ENCODE measurements around the gene ST3GAL2. TPM values are rescaled to one million over a fixed set of nuclear protein-coding genes. Genes with fewer than 3 reads are reported as not detected.
"Not testable (repeated sequence)": the region's sequence is repeated elsewhere in the genome, so short reads cannot be mapped to it uniquely, and the experiment has no call there.

ST3GAL2 gene
- total RNA-seq, 1 donor from 2014 or later = 23.3 TPM

DNA sequence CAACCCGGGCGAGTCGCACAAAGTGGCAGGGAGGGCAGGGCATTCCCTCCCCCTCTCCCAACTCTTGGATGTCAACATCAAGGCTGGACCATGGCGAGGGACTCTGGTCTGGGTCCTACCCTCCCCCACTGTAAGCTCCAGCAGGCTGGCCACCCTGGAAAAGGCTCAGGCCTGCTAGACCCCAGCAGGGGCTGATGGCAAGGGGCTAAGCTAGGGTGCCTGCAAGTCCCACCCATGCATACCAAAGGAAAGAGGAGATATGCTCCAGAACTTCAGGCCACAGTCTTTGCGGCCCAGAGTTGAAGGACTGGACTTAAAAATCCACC lies 19.9 kb downstream of the ST3GAL2 start:
- TF ChIP-seq CTCF (conservative IDR thresholded peaks at IDR 0.05; ENCODE audit: low read depth, low read length) = no peak
- H3K4me3 ChIP-seq (ENCODE audit: low read depth, low read length) = no peak overlapping the region
- no peak for DNase-seq (ENCODE audit: low read depth)

DNA sequence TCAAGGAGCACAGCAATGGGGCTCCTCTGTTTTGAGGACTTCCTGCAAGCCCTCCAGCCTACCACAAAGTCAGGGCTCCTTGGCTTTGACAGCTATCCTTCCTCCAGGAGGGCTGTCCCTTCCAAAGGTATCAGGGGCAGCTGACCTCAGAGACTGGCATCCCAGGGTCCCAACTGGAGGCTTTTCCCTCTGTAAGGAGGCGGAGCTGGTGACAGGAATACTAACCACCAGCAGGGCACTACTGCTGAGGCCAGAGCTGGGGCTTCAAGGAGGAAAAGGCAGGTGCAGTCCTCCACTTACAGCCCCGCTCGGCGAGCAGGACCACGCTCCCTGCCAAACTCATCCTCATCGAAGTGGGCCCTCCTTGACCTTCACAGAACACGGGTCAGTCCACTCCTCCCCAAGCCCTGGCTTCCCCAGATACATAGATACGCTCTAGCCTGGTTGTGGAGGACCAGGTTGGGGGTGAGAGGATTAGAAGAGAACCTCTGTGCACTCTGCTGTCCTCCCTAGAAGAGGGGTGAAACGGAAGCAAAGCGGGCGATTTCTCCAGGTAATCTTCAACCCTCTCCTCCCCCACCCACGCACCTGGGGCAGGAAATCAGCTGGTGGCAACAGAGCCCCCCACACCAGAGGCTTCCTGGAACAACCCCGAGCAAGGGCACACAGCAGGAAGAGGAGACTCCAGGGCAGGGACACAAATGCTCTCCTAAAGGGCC lies 20.5 kb downstream of the ST3GAL2 start:
- TF ChIP-seq CTCF (conservative IDR thresholded peaks at IDR 0.05; ENCODE audit: low read depth, low read length) = no peak
- H3K4me3 ChIP-seq (ENCODE audit: low read depth, low read length) = no peak overlapping the region
- DNase-seq (ENCODE audit: low read depth) = no peak

DNA sequence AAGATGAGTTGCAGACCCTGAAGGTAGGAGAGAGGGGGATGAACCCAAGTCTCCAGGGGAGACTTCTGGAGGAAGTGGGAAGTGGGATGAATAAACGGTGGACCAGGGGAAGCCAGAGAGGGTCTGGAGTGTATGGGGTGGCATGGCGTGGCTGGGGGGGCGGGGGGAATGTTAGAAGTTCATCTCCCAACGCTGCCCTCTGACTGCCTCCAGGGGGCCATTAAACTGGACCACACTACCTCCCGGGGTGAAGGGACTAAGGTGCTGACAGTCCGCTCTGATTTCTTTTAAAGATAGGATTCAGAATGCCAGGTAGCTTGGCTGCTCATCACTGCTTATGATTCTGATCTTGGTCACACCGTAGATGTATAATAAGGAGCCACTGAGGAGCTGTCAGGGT lies 21.2 kb downstream of the ST3GAL2 start:
- no peak for DNase-seq (ENCODE audit: low read depth)
- no peak overlapping the region for H3K4me3 ChIP-seq (ENCODE audit: low read depth, low read length)
- TF ChIP-seq CTCF (conservative IDR thresholded peaks at IDR 0.05; ENCODE audit: low read depth, low read length) = no peak

- TF ChIP-seq CTCF (conservative IDR thresholded peaks at IDR 0.05; ENCODE audit: low read depth, low read length) = no peak
- H3K4me3 ChIP-seq (ENCODE audit: low read depth, low read length) = no peak overlapping the region
- DNase-seq (ENCODE audit: low read depth) = no peak
Measured at GRCh38 chr16:70416748-70417616, 21.9 kb downstream of the ST3GAL2 start.

GRCh38 chr16:70413572-70413971 lies 25.3 kb downstream of the ST3GAL2 start:
- not testable (repeated sequence) for H3K4me3 ChIP-seq (ENCODE audit: low read depth, low read length); DNase-seq (ENCODE audit: low read depth)

- no peak for TF ChIP-seq CTCF (conservative IDR thresholded peaks at IDR 0.05; ENCODE audit: low read depth, low read length)
- DNase-seq (ENCODE audit: low read depth) = no peak
- H3K4me3 ChIP-seq (ENCODE audit: low read depth, low read length) = no peak overlapping the region
Measured at GRCh38 chr16:70412385-70412784, 26.5 kb downstream of the ST3GAL2 start.

DNA sequence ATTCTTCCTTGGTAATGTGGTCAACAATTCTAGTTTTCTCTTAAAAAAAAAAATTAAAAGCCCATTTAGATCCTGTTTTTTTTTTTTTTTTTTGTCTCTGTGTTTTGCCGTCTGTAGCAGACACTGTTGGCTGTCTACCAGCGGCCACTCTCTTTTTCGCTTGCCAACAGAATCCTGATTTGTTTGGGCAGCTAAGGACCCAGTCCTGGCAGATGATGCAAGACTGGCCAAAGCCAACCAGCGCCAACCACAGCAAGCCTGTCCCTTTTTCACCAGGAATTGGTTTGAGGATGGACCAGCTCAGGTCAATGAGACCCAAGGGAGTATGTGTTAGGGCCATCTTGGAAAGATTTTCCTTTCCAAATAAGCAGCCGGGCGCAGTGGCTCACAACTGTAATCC lies 28.2 kb downstream of the ST3GAL2 start:
- H3K4me3 ChIP-seq (ENCODE audit: low read depth, low read length) = no peak overlapping the region
- no peak for TF ChIP-seq CTCF (conservative IDR thresholded peaks at IDR 0.05; ENCODE audit: low read depth, low read length)
- DNase-seq (ENCODE audit: low read depth) = no peak
